ENCODE results near the gene ONECUT3. TPM values are rescaled to one million over a fixed set of nuclear protein-coding genes. Genes with fewer than 3 reads are reported as not detected.

The ONECUT3 gene
- total and polyA plus RNA-seq, 2 donors (not counting 3 experiments of a cell fraction or from before 2014, with no cell fraction given) = not detected

GRCh38 chr19:1707240-1707639, 46.1 kb upstream of the ONECUT3 start:
- no peaks in the 10 kb centered on the region for H3K4me1 ChIP-seq (ENCODE audit: control insufficient read depth, extremely low read depth, insufficient read depth, low read length)
- intact Hi-C loops (cut with micrococcal nuclease) = no loop called here
- CTCF ChIA-PET = interaction anchor here (0.9 kb wide), 1 partner anchor 26 kb away, joined by 3 read pairs; no protein-coding TSS in a partner anchor
- POLR2A ChIA-PET = no interaction called here
- no peaks in the 10 kb centered on the region for H3K79me2 ChIP-seq (ENCODE audit: control insufficient read depth, insufficient read depth, low read length)
- H3K9me1 ChIP-seq (replicated peaks; ENCODE audit: control insufficient read depth, extremely low read depth, insufficient read depth, low read length) = no peaks in the 10 kb centered on the region
- H3K27me3 ChIP-seq (ENCODE audit: control insufficient read depth in 2 of 2, insufficient read depth in 2 of 2, low read length in 2 of 2) = no peaks in the 10 kb centered on the region
- BruUV-seq (replicated peaks) = no TSS peak
- no peaks in the 10 kb centered on the region for H4K20me1 ChIP-seq (replicated peaks; ENCODE audit: control insufficient read depth, extremely low read depth, insufficient read depth, low read length)
- H3K9ac ChIP-seq (replicated peaks; ENCODE audit: extremely low read depth, insufficient read depth, low read length) = no peak overlapping the region
- no peaks in the 10 kb centered on the region for H3K36me3 ChIP-seq (ENCODE audit: control insufficient read depth in 2 of 2, extremely low read depth in 1 of 2, insufficient read depth in 2 of 2, low read length in 2 of 2)
- H3K4me3 ChIP-seq (replicated peaks in 1 of 3; ENCODE audit: insufficient read depth in 1 of 3, low read depth in 1 of 3, low read length in 3 of 3) = no peak overlapping the region
- DNase-seq (ENCODE audit: low read depth, low spot score) (no peak), FAIRE-seq (no peak)
- no peak for TF ChIP-seq EZH2 (IDR thresholded peaks at IDR 0.05; ENCODE audit: borderline replicate concordance, low read depth, low read length, severe bottlenecking)
- TF ChIP-seq GATA2 (IDR thresholded peaks at IDR 0.05; ENCODE audit: insufficient read depth, insufficient read length, low read depth, low read length) = no peak
- no peak for TF ChIP-seq MYC (IDR thresholded peaks at IDR 0.05; ENCODE audit: low read depth, low read length)
- no peak for TF ChIP-seq FOS (IDR thresholded peaks at IDR 0.05; ENCODE audit: borderline replicate concordance, insufficient read depth, low read length)
- TF ChIP-seq JUN (IDR thresholded peaks at IDR 0.05; ENCODE audit: borderline replicate concordance, insufficient read depth, insufficient read length, low read depth) = no peak
- TF ChIP-seq MAX (IDR thresholded peaks at IDR 0.05; ENCODE audit: insufficient read depth, insufficient read length) = no peak
- TF ChIP-seq POLR2AphosphoS5 (IDR thresholded peaks at IDR 0.05; ENCODE audit: insufficient read depth, low read depth, low read length) = no peak
- TF ChIP-seq POLR2A (IDR thresholded peaks at IDR 0.05; ENCODE audit: low read depth, low read length) = no peak
- no peak for TF ChIP-seq CTCF (IDR thresholded peaks at IDR 0.05; ENCODE audit: extremely low read depth in 1 of 2, insufficient read depth in 1 of 2, low read depth in 1 of 2, low read length in 2 of 2)
- no peaks in the 10 kb centered on the region for H3K9me3 ChIP-seq (replicated peaks; ENCODE audit: control insufficient read depth, insufficient read depth, low read length)
- no peak overlapping the region for H3K4me2 ChIP-seq (ENCODE audit: insufficient read depth, low read length)
- dilution Hi-C loops (cut with MboI; ENCODE audit: extremely low pct_ligation_motif_present, low sequenced_read_pairs) = no loop called here
- H2AFZ ChIP-seq (ENCODE audit: low read depth, low read length) = no peak overlapping the region
- no peak overlapping the region for H3K27ac ChIP-seq (ENCODE audit: insufficient read depth, low read depth, low read length)
